NB4 (cell line): ENCODE results near the gene HIRA.

Experiments
- CTCF ChIP-seq: IDR thresholded peaks from one replicate; pipeline ENCODE4 v1.5.1; 2012; ENCODE audit warnings: low read depth, low read length
- MAX ChIP-seq: IDR thresholded peaks from 2 replicates; pipeline ENCODE4 v1.6.1; 2011; ENCODE audit warnings: low read depth, low read length
- POLR2A ChIP-seq: IDR thresholded peaks from 2 replicates; pipeline ENCODE4 v1.6.1; 2011; ENCODE audit warnings: mild to moderate bottlenecking; ENCODE audit not compliant: insufficient read length; ENCODE audit errors: extremely low read depth

GRCh38 chr22:19443544-19444211 lies 12.1 kb upstream of the HIRA start:
- TF ChIP-seq CTCF (no peak), POLR2A (no peak), MAX (no peak)
